Kidney (tissue), 14 donors: ENCODE results near the gene SLC66A1. TPM values are rescaled to one million over a fixed set of nuclear protein-coding genes. Genes with fewer than 3 reads are reported as not detected.

Experiments used
- DNase-seq, 5 donors: peaks; one replicate each; pipeline ENCODE4 v3.0.0-alpha.2; 2013 to 2020
- FAIRE-seq: peaks from 2 replicates; lab custom pipeline; 2012; peaks lifted over from hg19 to GRCh38; lab: Jason Lieb, UNC
- H3K27ac ChIP-seq, 2 donors: one replicate each; pipeline ENCODE4 v1.7.0; 2013; ENCODE audit warnings: low read depth in 2 of 2, low read length in 2 of 2, inconsistent platforms in 1 of 2
- H3K27me3 ChIP-seq: one replicate; pipeline ENCODE4 v1.7.1; 2013; ENCODE audit warnings: low read length, inconsistent platforms; ENCODE audit not compliant: control insufficient read depth, insufficient read depth
- H3K36me3 ChIP-seq, 3 donors: one replicate each; pipeline versions ENCODE4 v1.7.0 to v1.7.1; 2013; ENCODE audit warnings: low read length in 3 of 3, control low read depth in 1 of 3, inconsistent platforms in 1 of 3; ENCODE audit not compliant: insufficient read depth in 3 of 3, control insufficient read depth in 2 of 3
- H3K4me1 ChIP-seq, 3 donors: one replicate each; pipeline versions ENCODE4 v1.7.0 to v1.7.1; 2013; ENCODE audit warnings: low read length in 3 of 3, inconsistent platforms in 1 of 3, low read depth in 1 of 3; ENCODE audit not compliant: control insufficient read depth in 2 of 3, insufficient read depth in 2 of 3
- H3K4me3 ChIP-seq, 3 donors: one replicate each; pipeline versions ENCODE4 v1.7.0 to v1.8.1; 2013; ENCODE audit warnings: low read length in 3 of 3, control low read depth in 1 of 3, inconsistent platforms in 1 of 3
- H3K9ac ChIP-seq, 3 donors: one replicate each; pipeline versions ENCODE4 v1.7.0 to v1.7.1; 2013; ENCODE audit warnings: low read length in 3 of 3, control low read depth in 1 of 3, inconsistent platforms in 1 of 3
- H3K9me3 ChIP-seq, 3 donors: one replicate each; pipeline versions ENCODE4 v1.7.0 to v1.7.1; 2013; ENCODE audit warnings: low read length in 3 of 3, control low read depth in 1 of 3, inconsistent platforms in 1 of 3; ENCODE audit not compliant: control insufficient read depth in 2 of 3, insufficient read depth in 1 of 3
- intact Hi-C: fragments of 100-400 bp; cut with DNase I; formaldehyde crosslinking; loops from one replicate; pipeline ENCODE4 v1.11.1; 2022
- polyA plus RNA-seq: library from polyadenylated mRNA; stranded (reverse); fragments of 350-450 nt; fragmentation: Illumina TruSeq; extraction: RNeasy Lipid Tissue Mini Kit (QIAGEN cat#74804); gene quantifications from one replicate; pipeline ENCODE4 v1.2.3, GENCODE V29; 2014; ENCODE audit warnings: low read depth, low replicate concordance; ENCODE audit not compliant: insufficient read depth
- total RNA-seq: library from RNA; stranded (reverse); fragmentation: NEBNext Ultra II Directional; extraction: Animal tissue kit (Norgen Biotek cat#: 25700); gene quantifications from one replicate; pipeline ENCODE4 v1.2.1, GENCODE V29; 2021
- TF ChIP-seq, protein P1 (sequence below): IDR thresholded peaks from 3 replicates; pipeline ENCODE4 v1.5.1; 2012; ENCODE audit warnings: mild to moderate bottlenecking, moderate library complexity, borderline replicate concordance; ENCODE audit not compliant: insufficient read depth; ENCODE audit errors: extremely low read depth
- donor health status: control.
- donor health status: control.
- donor health status: control.
- donor health status: control.
- donor health status: control.
- donor health status: DM: yes; HTN: yes; CAD: no.
- donor health status: Normal renal cell carcinoma (clear cell type).

Gene SLC66A1
- total and polyA plus RNA-seq, 2 donors from 2014 or later, result 12.2 to 14.7 TPM

DNA sequence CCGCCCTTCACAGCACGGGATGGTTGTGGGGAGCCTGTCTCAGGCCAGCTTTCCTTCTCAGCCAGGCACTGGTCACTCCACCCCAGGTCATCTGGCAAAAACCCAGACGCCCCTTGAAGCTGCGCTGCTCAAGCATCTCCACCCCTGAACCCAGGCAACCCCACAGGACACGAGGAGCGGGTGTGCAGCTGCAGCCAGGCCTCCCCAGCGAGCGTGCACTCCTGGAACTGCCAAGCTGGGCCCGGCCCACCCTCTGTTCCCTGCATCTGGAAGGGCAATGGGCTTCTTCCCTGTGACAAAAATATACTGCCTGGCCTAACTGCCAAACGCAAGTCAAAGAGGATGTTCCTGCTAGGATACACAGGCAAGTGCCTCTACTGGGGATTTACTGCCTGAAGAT is 39.7 kb downstream of the SLC66A1 start:
- Histone ChIP-seq H3K9me3 (no peaks in the 10 kb centered on the region), H3K36me3 (peaks cover 5 to 31% (median 17%) of the 10 kb centered on the region in 3 donors), H3K9ac (no peak overlapping the region), H3K4me3 (no peak overlapping the region), H3K27ac (no peak overlapping the region), H3K4me1 (no peaks in the 10 kb centered on the region), H3K27me3 (no peaks in the 10 kb centered on the region)
- intact Hi-C loops, result no loop called here
- TF ChIP-seq, protein P1, sequence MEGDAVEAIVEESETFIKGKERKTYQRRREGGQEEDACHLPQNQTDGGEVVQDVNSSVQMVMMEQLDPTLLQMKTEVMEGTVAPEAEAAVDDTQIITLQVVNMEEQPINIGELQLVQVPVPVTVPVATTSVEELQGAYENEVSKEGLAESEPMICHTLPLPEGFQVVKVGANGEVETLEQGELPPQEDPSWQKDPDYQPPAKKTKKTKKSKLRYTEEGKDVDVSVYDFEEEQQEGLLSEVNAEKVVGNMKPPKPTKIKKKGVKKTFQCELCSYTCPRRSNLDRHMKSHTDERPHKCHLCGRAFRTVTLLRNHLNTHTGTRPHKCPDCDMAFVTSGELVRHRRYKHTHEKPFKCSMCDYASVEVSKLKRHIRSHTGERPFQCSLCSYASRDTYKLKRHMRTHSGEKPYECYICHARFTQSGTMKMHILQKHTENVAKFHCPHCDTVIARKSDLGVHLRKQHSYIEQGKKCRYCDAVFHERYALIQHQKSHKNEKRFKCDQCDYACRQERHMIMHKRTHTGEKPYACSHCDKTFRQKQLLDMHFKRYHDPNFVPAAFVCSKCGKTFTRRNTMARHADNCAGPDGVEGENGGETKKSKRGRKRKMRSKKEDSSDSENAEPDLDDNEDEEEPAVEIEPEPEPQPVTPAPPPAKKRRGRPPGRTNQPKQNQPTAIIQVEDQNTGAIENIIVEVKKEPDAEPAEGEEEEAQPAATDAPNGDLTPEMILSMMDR, result no peak
- DNase-seq (peak in 1 of 5 donors; percentile 72), FAIRE-seq (no peak)

DNA sequence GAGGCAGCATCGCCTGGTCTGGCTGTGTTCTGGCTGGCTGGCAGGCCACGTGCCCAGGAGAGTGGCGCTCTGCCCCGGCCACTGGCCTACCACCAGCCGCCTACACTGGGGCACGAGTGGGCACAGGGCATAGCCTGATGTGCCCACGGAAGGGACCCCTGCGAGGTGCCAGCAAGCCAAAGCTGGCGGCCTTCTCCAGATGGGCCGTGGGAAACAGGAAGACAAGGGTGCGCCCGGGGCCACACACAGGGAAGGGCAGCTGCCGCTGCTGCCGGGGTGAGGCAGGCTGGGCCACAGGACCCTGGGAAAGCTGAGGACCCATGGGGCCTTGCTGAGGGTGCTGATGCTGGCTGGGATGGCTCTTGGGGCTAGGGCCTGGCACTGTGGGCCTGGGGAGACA is 40.7 kb downstream of the SLC66A1 start:
- no peaks in the 10 kb centered on the region for H3K9me3 ChIP-seq
- TF ChIP-seq, protein P1, result no peak
- H3K4me3 ChIP-seq, result no peak overlapping the region
- peaks cover 5 to 31% (median 17%) of the 10 kb centered on the region in 3 donors for H3K36me3 ChIP-seq
- DNase-seq (peak in 1 of 5 donors; percentile 67), FAIRE-seq (no peak)
- no peaks in the 10 kb centered on the region for H3K27me3 ChIP-seq
- intact Hi-C loops, result no loop called here
- H3K27ac ChIP-seq, result no peak overlapping the region
- no peaks in the 10 kb centered on the region for H3K4me1 ChIP-seq
- H3K9ac ChIP-seq, result no peak overlapping the region

DNA sequence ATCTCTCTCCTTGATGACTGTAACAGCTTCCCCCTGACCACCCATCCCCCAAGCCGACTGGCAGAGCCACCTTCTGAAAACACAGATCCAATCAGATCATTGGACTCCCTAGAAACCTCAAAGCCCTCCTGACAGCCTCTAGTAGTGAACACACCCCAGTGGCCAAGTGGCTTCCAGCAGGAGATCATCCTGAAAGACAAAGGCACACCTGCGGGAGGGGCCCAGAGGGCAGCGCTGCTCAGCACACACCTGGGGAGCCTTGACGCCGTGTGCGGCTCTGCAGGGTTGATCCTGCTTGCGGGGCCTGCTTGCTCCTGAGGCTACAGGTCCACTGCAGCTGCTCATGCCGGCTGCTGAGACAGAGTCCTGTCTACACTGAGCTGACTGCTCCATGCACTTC is 41.5 kb downstream of the SLC66A1 start:
- no peak overlapping the region for H3K27ac ChIP-seq
- TF ChIP-seq, protein P1, result no peak
- DNase-seq (no peak), FAIRE-seq (no peak)
- H3K9me3 ChIP-seq, result no peaks in the 10 kb centered on the region
- intact Hi-C loops, result no loop called here
- no peaks in the 10 kb centered on the region for H3K4me1 ChIP-seq
- peaks cover 5 to 29% (median 17%) of the 10 kb centered on the region in 3 donors for H3K36me3 ChIP-seq
- no peak overlapping the region for H3K9ac ChIP-seq
- no peak overlapping the region for H3K4me3 ChIP-seq
- H3K27me3 ChIP-seq, result no peaks in the 10 kb centered on the region

DNA sequence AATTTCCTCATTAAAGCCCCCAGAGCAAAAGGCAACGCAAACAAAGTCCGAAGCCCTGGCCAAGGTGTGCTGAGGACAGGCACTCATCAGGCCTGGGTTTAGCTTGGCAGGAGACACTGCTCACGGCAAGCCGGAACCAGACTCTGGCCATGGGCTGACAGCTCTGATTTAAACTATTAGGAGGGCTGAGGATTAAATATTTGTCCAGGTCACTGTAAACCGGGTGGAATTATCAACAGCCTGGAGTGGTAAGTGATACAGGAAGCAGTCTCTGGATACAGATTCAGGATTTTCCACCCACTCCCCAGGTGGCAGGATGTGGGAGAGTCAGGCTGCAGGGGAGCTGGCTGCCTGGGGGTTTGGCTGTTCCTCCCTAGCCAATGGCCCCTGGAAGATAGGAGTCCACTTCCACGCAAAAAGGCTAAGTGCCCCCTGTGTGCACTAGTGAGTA is 42.4 kb downstream of the SLC66A1 start:
- Histone ChIP-seq H3K9ac (no peak overlapping the region), H3K27me3 (no peaks in the 10 kb centered on the region), H3K36me3 (peaks cover 5 to 28% (median 17%) of the 10 kb centered on the region in 3 donors), H3K4me3 (no peak overlapping the region), H3K27ac (no peak overlapping the region), H3K9me3 (no peaks in the 10 kb centered on the region), H3K4me1 (no peaks in the 10 kb centered on the region)
- FAIRE-seq (no peak), DNase-seq (peak in 3 of 5 donors; percentile 31 to 56 (median 46))
- TF ChIP-seq, protein P1, result no peak
- intact Hi-C loops, result no loop called here
